ENCODE data around the gene CDC25A. TPM values are rescaled to one million over a fixed set of nuclear protein-coding genes. Genes with fewer than 3 reads are reported as not detected.

The CDC25A gene
- total and polyA plus RNA-seq, 2 of the 8 experiments (the other 6 are each of a cell fraction or from before 2014, with no cell fraction given) = 20.7 to 62.1 TPM

GRCh38 chr3:48215466-48215865, 27.2 kb upstream of the CDC25A start:
- CTCF ChIA-PET (ENCODE audit: partially characterized antibody) = interaction anchor here (1.0 kb wide), 1 partner anchor 21 kb away, joined by 3 read pairs; no protein-coding TSS in a partner anchor
- H4K20me1 ChIP-seq (replicated peaks in 1 of 2; ENCODE audit: control insufficient read depth in 1 of 2, insufficient read depth in 2 of 2, low read length in 2 of 2) = no peaks in the 10 kb centered on the region
- no peak overlapping the region for H3K4me2 ChIP-seq (ENCODE audit: insufficient read depth in 1 of 2, low read depth in 2 of 2, low read length in 2 of 2)
- no peaks in the 10 kb centered on the region for H3K36me3 ChIP-seq (ENCODE audit: control insufficient read depth in 2 of 4, insufficient read depth in 4 of 4, low read length in 3 of 4)
- H3K4me1 ChIP-seq (replicated peaks in 1 of 4; ENCODE audit: control insufficient read depth in 3 of 4, insufficient read depth in 4 of 4, low read length in 3 of 4) = no peaks in the 10 kb centered on the region
- no peak overlapping the region for H4K91ac ChIP-seq (replicated peaks; ENCODE audit: insufficient read length, low read length)
- H2BK20ac ChIP-seq (ENCODE audit: low read length) = no peak overlapping the region
- no peak overlapping the region for H3K4me3 ChIP-seq (ENCODE audit: extremely low read depth in 1 of 4, insufficient read depth in 2 of 4, low read depth in 3 of 4, low read length in 4 of 4)
- no peak overlapping the region for H3K23ac ChIP-seq (ENCODE audit: insufficient read length)
- FAIRE-seq (no peak), DNase-seq (ENCODE audit: low read depth in 1 of 2, low spot score in 2 of 2) (no peak)
- H4K8ac ChIP-seq (ENCODE audit: extremely low read depth, insufficient read depth, low read length) = no peak overlapping the region
- no peak for TF ChIP-seq TCF12 (IDR thresholded peaks at IDR 0.05; ENCODE audit: low read depth, low read length)
- TF ChIP-seq, protein P1, sequence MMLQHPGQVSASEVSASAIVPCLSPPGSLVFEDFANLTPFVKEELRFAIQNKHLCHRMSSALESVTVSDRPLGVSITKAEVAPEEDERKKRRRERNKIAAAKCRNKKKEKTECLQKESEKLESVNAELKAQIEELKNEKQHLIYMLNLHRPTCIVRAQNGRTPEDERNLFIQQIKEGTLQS (IDR thresholded peaks at IDR 0.05; ENCODE audit: insufficient read depth, low read depth, low read length) = no peak
- no peak for TF ChIP-seq MAFK (IDR thresholded peaks at IDR 0.05; ENCODE audit: low read depth, low read length)
- TF ChIP-seq NANOG (IDR thresholded peaks at IDR 0.05; ENCODE audit: insufficient read depth, low read depth, low read length, poor library complexity, severe bottlenecking) = no peak
- TF ChIP-seq GABPA (IDR thresholded peaks at IDR 0.05; ENCODE audit: borderline replicate concordance, insufficient read depth, low read length) = no peak
- TF ChIP-seq SRF (IDR thresholded peaks at IDR 0.05; ENCODE audit: low read depth, low read length) = no peak
- no peak for TF ChIP-seq JUND (IDR thresholded peaks at IDR 0.05; ENCODE audit: low read length)
- TF ChIP-seq, protein P2, sequence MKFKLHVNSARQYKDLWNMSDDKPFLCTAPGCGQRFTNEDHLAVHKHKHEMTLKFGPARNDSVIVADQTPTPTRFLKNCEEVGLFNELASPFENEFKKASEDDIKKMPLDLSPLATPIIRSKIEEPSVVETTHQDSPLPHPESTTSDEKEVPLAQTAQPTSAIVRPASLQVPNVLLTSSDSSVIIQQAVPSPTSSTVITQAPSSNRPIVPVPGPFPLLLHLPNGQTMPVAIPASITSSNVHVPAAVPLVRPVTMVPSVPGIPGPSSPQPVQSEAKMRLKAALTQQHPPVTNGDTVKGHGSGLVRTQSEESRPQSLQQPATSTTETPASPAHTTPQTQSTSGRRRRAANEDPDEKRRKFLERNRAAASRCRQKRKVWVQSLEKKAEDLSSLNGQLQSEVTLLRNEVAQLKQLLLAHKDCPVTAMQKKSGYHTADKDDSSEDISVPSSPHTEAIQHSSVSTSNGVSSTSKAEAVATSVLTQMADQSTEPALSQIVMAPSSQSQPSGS (IDR thresholded peaks at IDR 0.05; ENCODE audit: low read length) = no peak
- H3K14ac ChIP-seq (ENCODE audit: insufficient read length) = no peak overlapping the region
- H3K79me1 ChIP-seq (ENCODE audit: low read depth, low read length) = no peaks in the 10 kb centered on the region
- no peak overlapping the region for H3K4ac ChIP-seq (replicated peaks; ENCODE audit: insufficient read length, low read depth, low read length)
- H2AK5ac ChIP-seq (ENCODE audit: low read depth, low read length) = no peak overlapping the region
- H3K56ac ChIP-seq (replicated peaks; ENCODE audit: insufficient read length, low read depth, low read length) = no peak overlapping the region
- no peak overlapping the region for H2BK5ac ChIP-seq (ENCODE audit: low read depth, low read length)
- H3K23me2 ChIP-seq (ENCODE audit: low read depth, low read length) = no peaks in the 10 kb centered on the region
- no peaks in the 10 kb centered on the region for H3K79me2 ChIP-seq (ENCODE audit: control insufficient read depth in 1 of 2, insufficient read depth in 2 of 2, low read length in 2 of 2)
- no peak overlapping the region for H2AFZ ChIP-seq (ENCODE audit: low read length)
- H2BK120ac ChIP-seq (replicated peaks; ENCODE audit: low read depth, low read length) = no peak overlapping the region
- H3K9ac ChIP-seq (replicated peaks in 1 of 4; ENCODE audit: extremely low read depth in 1 of 4, low read depth in 3 of 4, low read length in 3 of 4) = no peak overlapping the region
- peaks cover 0 to 3% of the 10 kb centered on the region in 2 experiments; a peak in 1 of 4 replicates for H3K9me3 ChIP-seq (ENCODE audit: insufficient read depth in 2 of 2, low read depth in 1 of 2, low read length in 1 of 2)
- H3K18ac ChIP-seq (ENCODE audit: extremely low read depth, low read length) = no peak overlapping the region
- H3K27ac ChIP-seq (ENCODE audit: low read depth, low read length) = no peak overlapping the region
- POLR2A ChIA-PET (ENCODE audit: partially characterized antibody) = interaction anchor here (1.4 to 1.9 kb wide), 4 partner anchors 9 to 25 kb away, joined by 3 to 5 read pairs (median 4); no protein-coding TSS in a partner anchor
- no peak overlapping the region for H4K5ac ChIP-seq (ENCODE audit: insufficient read length, low read depth, low read length)
- no peak overlapping the region for H2BK15ac ChIP-seq (ENCODE audit: low read length)
- 0 out of 7 replicates have a peak, but pooled peaks cover 0 to 4% (median 0%) of the 10 kb centered on the region in 4 experiments for H3K27me3 ChIP-seq (replicated peaks in 1 of 4; ENCODE audit: control insufficient read depth in 3 of 4, extremely low read depth in 1 of 4, insufficient read depth in 3 of 4, low read length in 3 of 4)
- H2BK12ac ChIP-seq (ENCODE audit: low read depth, low read length) = no peak overlapping the region
- 73% methylated on average over 4 of the region's 4 CpGs; no CpG with 5 or more reads in 1 of the 2 experiments for WGBS, 2 experiments (ENCODE audit: extremely low coverage in 1 of 2, insufficient coverage in 1 of 2, insufficient read length in 1 of 2, insufficient replicate concordance in 2 of 2, low coverage in 1 of 2, low lambda C conversion rate in 2 of 2, missing lambda C conversion rate in 1 of 2)

All from H1 (cell line).